Colonic mucosa (tissue), 4 donors: Measurements from ENCODE around the gene IRF7. TPM values are rescaled to one million over a fixed set of nuclear protein-coding genes. Genes with fewer than 3 reads are reported as not detected.

Experiments used
- DNase-seq: peaks from one replicate; pipeline ENCODE4 v3.0.0-alpha.2; 2020
- H3K27ac ChIP-seq: fragments of 200-600 bp; one replicate; pipeline ENCODE4 v1.8.0; 2021
- H3K27me3 ChIP-seq: fragments of 200-600 bp; one replicate; pipeline ENCODE4 v1.8.0; 2021
- H3K36me3 ChIP-seq: fragments of 200-600 bp; one replicate; pipeline ENCODE4 v1.8.0; 2021
- H3K4me1 ChIP-seq: fragments of 200-600 bp; one replicate; pipeline ENCODE4 v1.8.0; 2021; ENCODE audit warnings: mild to moderate bottlenecking
- H3K4me3 ChIP-seq: fragments of 200-600 bp; one replicate; pipeline ENCODE4 v1.8.0; 2021
- H3K9ac ChIP-seq, 2 donors: one replicate each; pipeline ENCODE4 v1.7.0; 2013; ENCODE audit warnings: control low read depth in 2 of 2, low read depth in 2 of 2, low read length in 2 of 2
- H3K9me3 ChIP-seq: fragments of 200-600 bp; one replicate; pipeline ENCODE4 v1.8.0; 2021
- intact Hi-C: fragments of 100-400 bp; cut with DNase I; formaldehyde crosslinking; loops from one replicate; pipeline ENCODE4 v1.14.1; 2022
- total RNA-seq, 2 donors: library from RNA; stranded (reverse); fragmentation: NEBNext Ultra II Directional in 1 of 2; extraction: Animal tissue kit (Norgen Biotek cat#: 25700) in 1 of 2; gene quantifications; one replicate each; pipeline ENCODE4 v1.2.1, GENCODE V29; 2021
- TF ChIP-seq, protein P1 (sequence below): fragments of 200-600 bp; IDR thresholded peaks from one replicate; pipeline ENCODE4 v1.8.0; 2022; ENCODE audit warnings: antibody characterized with exemption, mild to moderate bottlenecking
- donor health status: healthy.
- donor health status: DM: no; HTN: no; CAD: no.
- donor health status: DM: no; HTN: no; CAD: no.

The IRF7 gene
- total RNA-seq, 2 donors from 2014 or later: 22.1 to 25.6 TPM

DNA sequence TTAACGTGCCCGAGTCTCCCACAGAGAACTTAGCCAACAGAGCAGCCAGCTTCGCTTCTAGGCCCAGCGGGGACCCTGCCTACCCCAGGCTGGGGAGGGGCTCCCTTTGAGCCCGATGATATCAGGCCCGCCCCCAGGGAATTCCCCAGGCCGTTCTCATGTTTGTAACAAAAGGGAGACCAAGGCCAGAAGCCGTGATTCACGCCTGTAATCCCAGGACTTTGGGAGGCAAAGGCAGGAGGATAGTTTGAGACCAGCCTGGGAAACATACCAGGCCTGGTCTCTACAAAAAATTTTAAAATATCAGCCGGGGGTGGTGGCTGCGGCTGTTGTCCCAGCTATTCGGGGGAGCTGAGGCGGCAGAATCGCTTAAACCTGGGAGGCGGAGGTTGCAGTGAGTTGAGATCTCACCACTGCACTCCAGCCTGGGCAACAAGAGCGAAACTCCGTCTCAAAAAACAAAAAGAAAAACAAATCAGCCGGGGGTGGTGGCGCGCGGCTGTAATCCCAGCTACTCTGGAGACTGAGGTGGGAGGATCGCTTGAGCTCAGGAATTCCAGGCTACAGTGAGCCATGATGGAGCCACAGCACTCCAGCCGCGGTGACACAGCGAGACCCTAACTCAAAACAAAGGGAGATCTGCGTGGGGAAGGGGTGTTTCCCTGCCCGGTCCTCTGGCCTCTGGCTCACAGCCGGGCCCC, 23.0 kb upstream of the IRF7 start:
- no peak for DNase-seq
- intact Hi-C loops: no loop called here
- Histone ChIP-seq H3K4me3 (no peak overlapping the region), H3K36me3 (no peaks in the 10 kb centered on the region), H3K27ac (no peak overlapping the region), H3K27me3 (peaks cover 23% of the 10 kb centered on the region), H3K9ac (no peak overlapping the region), H3K9me3 (no peaks in the 10 kb centered on the region), H3K4me1 (no peaks in the 10 kb centered on the region)
- TF ChIP-seq, protein P1, sequence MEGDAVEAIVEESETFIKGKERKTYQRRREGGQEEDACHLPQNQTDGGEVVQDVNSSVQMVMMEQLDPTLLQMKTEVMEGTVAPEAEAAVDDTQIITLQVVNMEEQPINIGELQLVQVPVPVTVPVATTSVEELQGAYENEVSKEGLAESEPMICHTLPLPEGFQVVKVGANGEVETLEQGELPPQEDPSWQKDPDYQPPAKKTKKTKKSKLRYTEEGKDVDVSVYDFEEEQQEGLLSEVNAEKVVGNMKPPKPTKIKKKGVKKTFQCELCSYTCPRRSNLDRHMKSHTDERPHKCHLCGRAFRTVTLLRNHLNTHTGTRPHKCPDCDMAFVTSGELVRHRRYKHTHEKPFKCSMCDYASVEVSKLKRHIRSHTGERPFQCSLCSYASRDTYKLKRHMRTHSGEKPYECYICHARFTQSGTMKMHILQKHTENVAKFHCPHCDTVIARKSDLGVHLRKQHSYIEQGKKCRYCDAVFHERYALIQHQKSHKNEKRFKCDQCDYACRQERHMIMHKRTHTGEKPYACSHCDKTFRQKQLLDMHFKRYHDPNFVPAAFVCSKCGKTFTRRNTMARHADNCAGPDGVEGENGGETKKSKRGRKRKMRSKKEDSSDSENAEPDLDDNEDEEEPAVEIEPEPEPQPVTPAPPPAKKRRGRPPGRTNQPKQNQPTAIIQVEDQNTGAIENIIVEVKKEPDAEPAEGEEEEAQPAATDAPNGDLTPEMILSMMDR: no peak

GRCh38 chr11:637593-638521, 22.1 kb upstream of the IRF7 start:
- no peak overlapping the region for H3K27ac ChIP-seq
- peaks cover 23% of the 10 kb centered on the region for H3K27me3 ChIP-seq
- intact Hi-C loops: no loop called here
- H3K4me3 ChIP-seq: peak overlapping the region; percentile 7
- H3K9me3 ChIP-seq: no peaks in the 10 kb centered on the region
- no peaks in the 10 kb centered on the region for H3K36me3 ChIP-seq
- no peak overlapping the region for H3K9ac ChIP-seq
- DNase-seq: no peak
- TF ChIP-seq, protein P1: no peak
- no peaks in the 10 kb centered on the region for H3K4me1 ChIP-seq

- peaks cover 23% of the 10 kb centered on the region for H3K27me3 ChIP-seq
- H3K4me3 ChIP-seq: peak overlapping the region; percentile 7
- H3K27ac ChIP-seq: no peak overlapping the region
- no peak for DNase-seq
- H3K4me1 ChIP-seq: no peaks in the 10 kb centered on the region
- H3K9me3 ChIP-seq: no peaks in the 10 kb centered on the region
- H3K36me3 ChIP-seq: no peaks in the 10 kb centered on the region
- intact Hi-C loops: no loop called here
- TF ChIP-seq, protein P1: no peak
- H3K9ac ChIP-seq: no peak overlapping the region
These were observed 21.5 kb upstream of the IRF7 start for GRCh38 chr11:637333-637592.

DNA sequence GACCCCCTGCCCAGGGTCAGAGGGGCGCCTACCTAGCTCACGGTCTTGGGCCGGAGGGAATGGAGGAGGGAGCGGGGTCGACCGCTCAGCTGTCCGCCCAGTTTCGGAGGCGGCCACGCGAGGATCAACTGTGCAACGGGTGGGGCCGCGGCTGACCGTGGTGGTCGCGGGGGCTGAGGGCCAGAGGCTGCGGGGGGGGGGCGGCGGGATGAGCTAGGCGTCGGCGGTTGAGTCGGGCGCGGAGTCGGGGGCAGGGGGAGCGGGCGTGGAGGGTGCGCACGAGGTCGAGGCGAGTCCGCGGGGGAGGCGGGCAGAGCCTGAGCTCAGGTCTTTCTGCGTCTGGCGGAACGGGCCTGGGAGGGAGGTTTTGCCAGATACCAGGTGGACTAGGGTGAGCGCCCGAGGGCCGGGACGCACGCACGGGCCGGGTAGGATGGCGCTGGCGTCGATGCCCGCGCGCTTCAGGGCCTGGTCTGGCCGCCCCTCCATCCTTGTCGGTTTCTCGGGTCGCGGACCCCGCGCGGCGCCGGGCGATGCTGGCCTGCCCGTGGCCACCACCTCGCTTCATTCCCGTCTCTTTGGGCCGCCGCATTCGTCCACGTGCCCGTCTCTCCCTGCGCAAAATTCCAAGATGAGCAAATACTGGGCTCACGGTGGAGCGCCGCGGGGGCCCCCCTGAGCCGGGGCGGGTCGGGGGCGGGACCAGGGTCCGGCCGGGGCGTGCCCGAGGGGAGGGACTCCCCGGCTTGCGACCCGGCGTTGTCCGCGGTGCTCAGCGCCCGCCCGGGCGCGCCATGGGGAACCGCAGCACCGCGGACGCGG, 21.0 kb upstream of the IRF7 start, which contains the start of gene DRD4:
Gene DRD4, plus strand, starts transcription at position 759 of the 822 bp plus-strand sequence. Its CDS starts 36 bp downstream, at position 795.
- no peaks in the 10 kb centered on the region for H3K4me1 ChIP-seq
- intact Hi-C loops: no loop called here
- H3K36me3 ChIP-seq: no peaks in the 10 kb centered on the region
- no peaks in the 10 kb centered on the region for H3K9me3 ChIP-seq
- H3K4me3 ChIP-seq: peak within 1 kb of the TSS; percentile 7
- peaks cover 23% of the 10 kb centered on the region for H3K27me3 ChIP-seq
- TF ChIP-seq, protein P1: no peak
- no peak for DNase-seq
- H3K9ac ChIP-seq: no peak within 1 kb of the TSS
- no peak within 1 kb of the TSS for H3K27ac ChIP-seq

DNA sequence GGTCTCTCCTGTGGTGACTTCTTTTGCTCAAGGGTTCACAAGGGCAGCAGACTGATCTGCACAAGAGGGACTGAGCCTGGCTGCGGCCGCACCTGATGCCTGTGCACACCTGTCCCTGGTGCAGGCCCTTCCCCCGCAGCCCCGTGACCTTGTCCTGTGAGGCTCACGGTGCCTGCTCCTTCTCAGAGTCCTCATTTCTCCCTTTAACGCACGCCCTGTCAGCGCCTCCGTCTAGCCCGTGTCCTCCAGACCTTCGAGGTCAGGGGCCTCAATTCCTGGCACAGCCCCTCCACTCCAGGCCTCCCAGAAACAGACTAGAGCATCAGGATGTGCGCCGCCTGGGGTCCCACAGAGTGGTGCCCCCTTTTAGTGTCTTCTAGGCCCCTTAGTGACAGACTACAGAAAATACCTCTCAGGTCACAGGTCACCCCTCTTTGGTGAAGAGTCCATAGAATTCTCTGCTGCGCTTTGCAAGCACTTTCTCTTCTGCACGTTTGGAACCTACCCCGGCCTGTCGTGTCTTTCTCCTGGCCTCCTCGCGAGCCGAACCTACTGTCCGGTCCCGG, 20.3 kb upstream of the IRF7 start:
- TF ChIP-seq, protein P1: no peak
- Histone ChIP-seq H3K27me3 (peaks cover 23% of the 10 kb centered on the region), H3K27ac (no peak overlapping the region), H3K9me3 (no peaks in the 10 kb centered on the region), H3K36me3 (no peaks in the 10 kb centered on the region), H3K4me1 (no peaks in the 10 kb centered on the region), H3K9ac (no peak overlapping the region), H3K4me3 (no peak overlapping the region)
- no peak for DNase-seq
- intact Hi-C loops: no loop called here
